ENCODE results near the gene KRTAP3-2. TPM values are rescaled to one million over a fixed set of nuclear protein-coding genes. Genes with fewer than 3 reads are reported as not detected.

Gene KRTAP3-2
- total and polyA plus RNA-seq, 4 donors = 0.94 TPM; not detected in 3

DNA sequence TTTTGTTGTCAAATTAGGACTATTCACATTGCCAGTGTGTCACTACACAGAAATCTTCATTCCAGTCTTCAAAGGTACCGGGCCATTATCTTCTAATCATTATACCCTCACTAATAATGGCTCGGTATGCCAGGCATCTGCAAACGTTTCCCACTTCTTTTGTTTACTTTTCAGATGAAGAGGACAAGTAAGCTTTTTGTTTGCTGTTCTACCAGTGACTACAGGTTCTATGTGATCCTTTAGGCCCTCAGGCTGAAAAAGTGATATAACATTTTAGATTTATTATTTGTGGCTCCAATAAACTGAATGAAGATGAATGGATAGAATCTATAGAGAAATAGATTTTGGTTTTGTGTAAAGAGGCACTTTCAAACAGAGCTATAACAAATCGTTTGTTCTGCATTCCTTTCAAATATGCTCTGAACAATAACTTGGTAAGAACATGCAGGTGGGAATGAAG, 9.6 kb upstream of the KRTAP3-2 start:
- ATAC-seq (ENCODE audit: insufficient read depth, low FRiP score) = no peak

DNA sequence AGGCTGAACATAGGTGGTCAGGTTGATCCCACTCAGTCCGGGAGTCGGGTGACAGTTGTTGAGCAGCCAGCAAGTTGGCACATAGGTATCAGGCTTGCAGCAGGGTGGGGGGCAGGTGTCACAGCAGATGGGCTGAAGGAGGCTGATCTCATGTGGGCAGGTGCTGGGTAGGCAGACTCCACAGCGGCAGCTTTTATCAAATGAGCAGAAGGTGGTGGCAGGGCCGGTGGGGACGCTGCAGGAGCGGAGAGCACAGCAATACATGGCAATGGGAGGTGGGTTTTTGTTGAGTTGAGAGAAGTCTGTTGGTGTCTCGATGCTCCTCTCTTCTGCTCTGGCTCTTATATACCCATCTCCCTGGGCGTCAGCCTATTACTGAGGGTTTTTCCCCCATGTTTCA, 9.1 kb upstream of the KRTAP3-2 start, which contains the start of gene KRTAP3-1:
KRTAP3-1 (minus strand) TSS at position 318 of the 400 bp plus-strand sequence; CDS start at position 264, 54 bp downstream.
- 83 to 90% methylated on average over 8 of the region's 8 CpGs for WGBS, 2 donors
- Histone ChIP-seq H3K4me3 (no peak within 1 kb of the TSS), H3K36me3 (ENCODE audit: control insufficient read depth in 4 of 4, insufficient read depth in 4 of 4, low read length in 4 of 4) (no peaks in the 10 kb centered on the region), H3K9me3 (ENCODE audit: control insufficient read depth in 4 of 4, insufficient read depth in 3 of 4, low read length in 3 of 4) (no peaks in the 10 kb centered on the region), H3K4me1 (ENCODE audit: control insufficient read depth in 5 of 5, insufficient read depth in 5 of 5, low read length in 5 of 5) (peaks cover 0 to 5% (median 0%) of the 10 kb centered on the region in 5 donors), H3K27ac (ENCODE audit: low read depth in 1 of 2, low read length in 1 of 2) (no peak within 1 kb of the TSS), H3K27me3 (ENCODE audit: control insufficient read depth in 3 of 3, insufficient read depth in 3 of 3, low read length in 2 of 3) (no peaks in the 10 kb centered on the region), H3K9ac (ENCODE audit: insufficient read depth in 1 of 2, low read length in 2 of 2) (no peak within 1 kb of the TSS)
- ATAC-seq (ENCODE audit: insufficient read depth, low FRiP score) (no peak), DNase-seq (no peak)
- TF ChIP-seq, protein P1, sequence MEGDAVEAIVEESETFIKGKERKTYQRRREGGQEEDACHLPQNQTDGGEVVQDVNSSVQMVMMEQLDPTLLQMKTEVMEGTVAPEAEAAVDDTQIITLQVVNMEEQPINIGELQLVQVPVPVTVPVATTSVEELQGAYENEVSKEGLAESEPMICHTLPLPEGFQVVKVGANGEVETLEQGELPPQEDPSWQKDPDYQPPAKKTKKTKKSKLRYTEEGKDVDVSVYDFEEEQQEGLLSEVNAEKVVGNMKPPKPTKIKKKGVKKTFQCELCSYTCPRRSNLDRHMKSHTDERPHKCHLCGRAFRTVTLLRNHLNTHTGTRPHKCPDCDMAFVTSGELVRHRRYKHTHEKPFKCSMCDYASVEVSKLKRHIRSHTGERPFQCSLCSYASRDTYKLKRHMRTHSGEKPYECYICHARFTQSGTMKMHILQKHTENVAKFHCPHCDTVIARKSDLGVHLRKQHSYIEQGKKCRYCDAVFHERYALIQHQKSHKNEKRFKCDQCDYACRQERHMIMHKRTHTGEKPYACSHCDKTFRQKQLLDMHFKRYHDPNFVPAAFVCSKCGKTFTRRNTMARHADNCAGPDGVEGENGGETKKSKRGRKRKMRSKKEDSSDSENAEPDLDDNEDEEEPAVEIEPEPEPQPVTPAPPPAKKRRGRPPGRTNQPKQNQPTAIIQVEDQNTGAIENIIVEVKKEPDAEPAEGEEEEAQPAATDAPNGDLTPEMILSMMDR (IDR thresholded peaks at IDR 0.05; ENCODE audit: control extremely low read depth, extremely low read depth) = no peak

More for the DNA sequence above, 9.6 kb upstream of the KRTAP3-2 start:
- TF ChIP-seq, protein P1 (IDR thresholded peaks at IDR 0.05; ENCODE audit: control extremely low read depth, extremely low read depth) = no peak
- Histone ChIP-seq H3K27me3 (ENCODE audit: control insufficient read depth in 3 of 3, insufficient read depth in 3 of 3, low read length in 2 of 3) (no peaks in the 10 kb centered on the region), H3K4me1 (ENCODE audit: control insufficient read depth in 5 of 5, insufficient read depth in 5 of 5, low read length in 5 of 5) (peaks cover 0 to 5% (median 0%) of the 10 kb centered on the region in 5 donors), H3K9ac (ENCODE audit: insufficient read depth in 1 of 2, low read length in 2 of 2) (no peak overlapping the region), H3K9me3 (ENCODE audit: control insufficient read depth in 4 of 4, insufficient read depth in 3 of 4, low read length in 3 of 4) (no peaks in the 10 kb centered on the region), H3K4me3 (no peak overlapping the region), H3K27ac (ENCODE audit: low read depth in 1 of 2, low read length in 1 of 2) (no peak overlapping the region), H3K36me3 (ENCODE audit: control insufficient read depth in 4 of 4, insufficient read depth in 4 of 4, low read length in 4 of 4) (no peaks in the 10 kb centered on the region)
- 43 to 79% methylated on average over 4 of the region's 4 CpGs for WGBS, 2 donors
- DNase-seq = peak in 1 of 3 donors; percentile 2

DNA sequence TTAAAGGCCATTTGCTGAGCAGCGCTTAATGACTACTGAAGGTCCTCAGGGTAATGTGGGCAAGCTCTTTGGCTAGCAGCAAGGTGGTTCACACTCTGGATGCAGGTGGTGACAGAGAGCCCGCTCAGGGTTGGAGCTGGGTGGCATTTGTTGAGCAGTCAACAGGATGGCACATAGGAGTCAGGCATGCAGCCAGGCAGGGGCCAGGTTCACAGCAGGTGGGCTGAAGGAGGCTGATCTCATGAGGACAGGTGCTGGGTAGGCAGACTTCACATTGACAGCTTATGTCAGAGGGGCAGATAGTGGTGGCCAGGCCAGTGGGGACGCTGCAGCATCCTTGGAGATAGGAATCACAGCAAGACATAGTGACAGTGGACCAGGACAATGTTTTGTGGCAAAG, 4.7 kb upstream of the KRTAP3-2 start:
- 92 to 96% methylated on average over 3 of the region's 3 CpGs for WGBS, 2 donors
- Histone ChIP-seq H3K27me3 (ENCODE audit: control insufficient read depth in 3 of 3, insufficient read depth in 3 of 3, low read length in 2 of 3) (no peaks in the 10 kb centered on the region), H3K9ac (ENCODE audit: insufficient read depth in 1 of 2, low read length in 2 of 2) (no peak overlapping the region)

More for the DNA sequence above, 4.7 kb upstream of the KRTAP3-2 start:
- TF ChIP-seq, protein P1 (IDR thresholded peaks at IDR 0.05; ENCODE audit: control extremely low read depth, extremely low read depth) = no peak
- H3K4me3 ChIP-seq = no peak overlapping the region
- ATAC-seq (ENCODE audit: insufficient read depth, low FRiP score) (no peak), DNase-seq (no peak)
- no peaks in the 10 kb centered on the region for H3K36me3 ChIP-seq (ENCODE audit: control insufficient read depth in 4 of 4, insufficient read depth in 4 of 4, low read length in 4 of 4)
- H3K4me1 ChIP-seq (ENCODE audit: control insufficient read depth in 5 of 5, insufficient read depth in 5 of 5, low read length in 5 of 5) = peaks cover 0 to under 1% (median 0%) of the 10 kb centered on the region in 5 donors
- H3K27ac ChIP-seq (ENCODE audit: low read depth in 1 of 2, low read length in 1 of 2) = no peak overlapping the region
- H3K9me3 ChIP-seq (ENCODE audit: control insufficient read depth in 4 of 4, insufficient read depth in 3 of 4, low read length in 3 of 4) = no peaks in the 10 kb centered on the region
